ENCODE results near the gene MOB1B.

- TF ChIP-seq ZNF8 (CRISPR knock-in tag; IDR thresholded peaks at IDR 0.05) = no peak
- no peak for TF ChIP-seq GLIS3 (CRISPR knock-in tag; IDR thresholded peaks at IDR 0.05)
- TF ChIP-seq TCF4 (CRISPR knock-in tag; IDR thresholded peaks at IDR 0.05; ENCODE audit: borderline replicate concordance) = no peak
- no peak for TF ChIP-seq PPARA (CRISPR knock-in tag; IDR thresholded peaks at IDR 0.05; ENCODE audit: borderline replicate concordance)
- TF ChIP-seq RARB (CRISPR knock-in tag; IDR thresholded peaks at IDR 0.05) = no peak
- no peak for TF ChIP-seq PATZ1 (CRISPR knock-in tag; IDR thresholded peaks at IDR 0.05; ENCODE audit: borderline replicate concordance)
- no peak for TF ChIP-seq CSRNP3 (CRISPR knock-in tag; IDR thresholded peaks at IDR 0.05)
- no peak for TF ChIP-seq CSDC2 (CRISPR knock-in tag; IDR thresholded peaks at IDR 0.05)
- TF ChIP-seq ARNTL (CRISPR knock-in tag; IDR thresholded peaks at IDR 0.05; ENCODE audit: borderline replicate concordance, low read depth) = no peak
Measured at GRCh38 chr4:70877556-70877955, 24.6 kb upstream of the MOB1B start.

All from SK-N-SH treated with all-trans-retinoic acid at 6 μM for 48 hours (cell line).